ENCODE data around the gene NLGN1. TPM values are rescaled to one million over a fixed set of nuclear protein-coding genes. Genes with fewer than 3 reads are reported as not detected.

The NLGN1 gene
- total RNA-seq, 1 donor from 2014 or later: 59.1 TPM

GRCh38 chr3:173800154-173800553 is 402.6 kb downstream of the NLGN1 start:
- no peak for DNase-seq (ENCODE audit: low spot score in 2 of 2)
- no peak for FAIRE-seq

DNA sequence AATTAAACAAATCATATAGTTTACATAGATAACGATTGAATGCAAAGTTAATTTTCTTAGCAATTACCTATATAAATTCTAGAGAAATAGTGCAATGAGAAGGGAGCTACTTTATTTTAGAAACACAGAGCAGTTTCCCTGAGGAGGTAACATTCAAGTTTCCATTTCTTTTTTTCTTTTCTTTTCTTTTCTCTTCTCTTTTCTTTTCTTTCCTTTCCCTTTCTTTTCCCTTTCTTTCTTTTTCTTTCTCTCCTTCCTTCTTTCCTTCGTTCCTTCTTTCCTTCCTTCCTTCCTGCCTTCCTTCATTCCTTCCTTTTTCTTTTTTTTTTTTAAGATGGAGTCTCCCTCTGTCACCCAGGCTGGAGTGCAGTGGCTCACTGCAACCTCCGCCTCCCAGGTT is 417.3 kb downstream of the NLGN1 start:
- DNase-seq (ENCODE audit: low spot score in 2 of 2) (no peak), FAIRE-seq (no peak)

DNA sequence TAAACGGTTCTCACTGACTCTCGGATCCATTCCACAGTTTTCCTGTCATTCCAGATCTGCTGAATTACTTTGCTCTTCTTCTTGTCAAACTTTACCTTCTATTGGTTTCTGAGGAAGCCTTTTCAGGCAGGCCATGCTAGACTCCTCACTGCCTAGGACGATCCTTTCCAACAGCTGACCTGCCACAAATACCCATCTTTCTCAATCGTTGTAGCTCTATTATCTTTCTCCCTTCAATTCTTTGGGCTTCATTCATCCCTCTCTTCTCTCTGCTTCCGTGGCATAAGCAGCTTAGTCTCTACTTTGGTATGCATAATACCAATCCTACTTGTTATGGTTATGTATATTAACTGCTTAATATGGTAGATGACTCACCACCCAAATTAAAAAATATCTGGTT is 421.8 kb downstream of the NLGN1 start:
- no peak for DNase-seq (ENCODE audit: low spot score in 2 of 2)
- no peak for FAIRE-seq

GRCh38 chr3:173823911-173824460 is 426.4 kb downstream of the NLGN1 start:
- DNase-seq (ENCODE audit: low spot score in 2 of 2): no peak
- FAIRE-seq: peak; percentile 93

- DNase-seq (ENCODE audit: low spot score in 2 of 2): no peak
- FAIRE-seq: no peak
Observed at GRCh38 chr3:173825730-173826129, 428.2 kb downstream of the NLGN1 start.

DNA sequence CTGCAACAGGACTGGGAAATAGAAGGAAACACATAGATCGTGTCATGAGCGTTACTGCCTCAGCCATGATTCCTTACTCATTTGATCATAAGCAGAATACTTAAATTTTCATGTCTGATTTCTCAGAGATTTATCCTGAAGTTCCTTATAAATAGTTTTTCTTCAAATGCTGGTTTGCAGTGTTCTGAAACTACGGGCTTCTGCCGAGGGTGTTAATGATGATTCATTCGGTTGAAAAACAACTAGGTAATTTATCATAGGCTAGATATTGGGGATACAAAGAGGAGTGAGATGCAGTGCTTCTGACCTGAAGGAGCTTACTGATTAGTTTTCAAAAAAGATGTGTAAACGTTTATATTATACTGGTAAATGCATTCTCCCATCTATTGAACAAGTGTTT is 428.9 kb downstream of the NLGN1 start:
- DNase-seq (ENCODE audit: low spot score in 2 of 2) (no peak), FAIRE-seq (no peak)

GRCh38 chr3:173826901-173827609 is 429.5 kb downstream of the NLGN1 start:
- peak in 1 of 2 donors; percentile 3 for DNase-seq (ENCODE audit: low spot score in 2 of 2)
- no peak for FAIRE-seq

GRCh38 chr3:173838644-173839043 is 441.1 kb downstream of the NLGN1 start:
- no peak for FAIRE-seq
- DNase-seq (ENCODE audit: low spot score in 2 of 2): no peak

GRCh38 chr3:173839859-173840258 is 442.3 kb downstream of the NLGN1 start:
- FAIRE-seq: no peak
- no peak for DNase-seq (ENCODE audit: low spot score in 2 of 2)

DNA sequence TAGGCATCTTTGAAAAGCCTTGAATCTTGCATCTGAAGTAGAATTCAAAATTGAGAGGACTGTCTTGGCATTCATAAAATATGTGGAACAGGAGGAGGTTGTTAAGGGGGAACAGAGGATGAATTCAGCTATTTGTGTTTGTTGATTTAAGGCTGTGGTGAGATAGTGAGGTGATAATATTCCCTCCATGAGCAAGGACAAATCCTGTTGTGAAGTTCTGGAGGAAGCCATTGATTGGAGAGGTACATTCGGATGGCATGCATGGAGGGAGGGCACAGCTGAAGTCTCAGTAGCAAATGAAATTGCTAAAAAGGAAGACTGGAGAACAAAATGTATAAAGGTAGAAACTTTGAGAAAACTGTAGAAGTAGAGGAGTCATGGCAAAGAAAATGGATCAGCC is 443.8 kb downstream of the NLGN1 start:
- DNase-seq (ENCODE audit: low spot score in 2 of 2) (no peak), FAIRE-seq (no peak)

DNA sequence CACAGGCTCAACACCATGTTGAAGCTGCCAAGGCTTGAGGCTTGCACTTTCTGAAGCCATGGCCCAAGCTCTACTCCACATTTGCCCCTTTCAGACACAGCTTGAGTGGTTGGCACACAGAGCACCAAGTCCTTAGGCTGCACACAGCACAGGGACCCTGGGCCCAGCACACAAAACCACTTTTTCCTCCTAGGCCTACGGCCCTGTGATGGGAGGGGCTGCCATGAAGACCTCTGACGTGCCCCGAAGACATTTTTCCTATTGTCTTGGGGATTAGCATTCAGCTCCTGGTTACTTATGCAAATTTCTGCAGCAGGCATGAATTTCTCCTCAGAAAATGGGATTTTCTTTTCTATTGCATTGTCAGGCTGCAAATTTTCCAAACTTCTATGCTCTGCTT is 445.5 kb downstream of the NLGN1 start:
- DNase-seq (ENCODE audit: low spot score in 2 of 2): no peak
- no peak for FAIRE-seq

GRCh38 chr3:173846584-173846983 is 449.0 kb downstream of the NLGN1 start:
- FAIRE-seq (no peak), DNase-seq (ENCODE audit: low spot score in 2 of 2) (no peak)

- FAIRE-seq (no peak), DNase-seq (ENCODE audit: low spot score in 2 of 2) (no peak)
Observed at GRCh38 chr3:173849489-173849888, 451.9 kb downstream of the NLGN1 start.

DNA sequence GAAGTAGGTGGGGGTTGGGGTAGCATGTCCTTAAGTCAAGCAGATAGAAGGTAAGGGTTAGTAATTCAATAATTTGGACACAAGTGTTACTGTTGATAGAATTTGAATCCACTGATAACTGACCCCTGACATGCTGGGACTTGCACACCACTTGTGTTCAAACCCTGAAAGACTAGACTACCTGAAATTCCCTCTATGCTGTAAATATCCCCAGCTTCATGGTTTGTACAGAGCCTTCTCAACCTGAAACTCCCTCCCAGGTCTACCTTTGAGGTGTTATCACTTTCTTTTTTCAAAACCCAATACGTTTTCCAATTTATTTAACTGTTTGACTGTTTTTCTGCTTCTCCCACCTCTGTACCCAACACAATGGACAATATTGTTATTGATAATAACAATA is 459.6 kb downstream of the NLGN1 start:
- FAIRE-seq (no peak), DNase-seq (ENCODE audit: low spot score in 2 of 2) (no peak)

- FAIRE-seq (no peak), DNase-seq (ENCODE audit: low spot score in 2 of 2) (no peak)
Observed at GRCh38 chr3:173862701-173863100, 465.2 kb downstream of the NLGN1 start.

- no peak for FAIRE-seq
- DNase-seq (ENCODE audit: low spot score in 2 of 2): no peak
Observed at GRCh38 chr3:173863551-173863950, 466.0 kb downstream of the NLGN1 start.

- FAIRE-seq: no peak
- DNase-seq (ENCODE audit: low spot score in 2 of 2): no peak
Observed at GRCh38 chr3:173865900-173866498, 468.5 kb downstream of the NLGN1 start.

DNA sequence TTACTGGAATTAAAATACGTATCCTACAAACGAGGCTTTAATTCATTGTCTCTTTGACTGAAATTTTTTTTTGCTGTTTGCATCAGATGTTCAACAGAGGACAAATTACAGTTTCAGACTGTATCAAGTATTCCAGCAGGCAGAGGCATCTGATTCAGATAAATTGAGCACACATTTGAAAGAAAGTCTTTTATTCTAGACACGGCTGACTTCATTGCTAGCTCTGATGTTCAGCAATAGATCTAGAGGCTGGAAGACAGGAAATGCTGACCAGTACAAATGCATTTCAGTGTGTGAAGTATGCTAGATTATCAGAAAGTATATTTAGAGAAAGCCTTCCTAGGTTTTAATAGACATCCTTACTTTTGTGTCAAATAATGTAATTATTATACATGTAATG is 472.2 kb downstream of the NLGN1 start:
- no peak for DNase-seq (ENCODE audit: low spot score in 2 of 2)
- FAIRE-seq: no peak

- no peak for FAIRE-seq
Observed at GRCh38 chr3:173870976-173871375, 473.4 kb downstream of the NLGN1 start.

DNA sequence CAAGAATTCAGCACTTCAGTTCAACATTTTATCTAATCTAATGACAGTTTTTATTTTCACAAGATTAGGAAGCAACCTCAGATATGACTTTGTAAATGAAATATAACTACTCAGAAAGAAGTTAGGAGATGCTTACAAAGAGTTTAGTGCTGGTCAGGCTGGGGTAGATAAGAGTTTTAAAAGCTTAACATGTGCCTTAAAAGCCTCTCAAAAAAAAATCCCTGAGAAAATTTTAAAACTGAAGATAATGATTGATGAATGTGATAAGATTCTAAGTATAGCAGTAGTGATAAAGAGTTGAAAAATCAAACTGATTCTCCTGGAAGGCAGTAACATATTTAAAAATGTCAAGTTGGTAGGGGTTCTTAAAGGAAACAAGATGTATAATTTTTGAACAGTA is 478.2 kb downstream of the NLGN1 start:
- FAIRE-seq (no peak), DNase-seq (ENCODE audit: low spot score in 2 of 2) (no peak)

More at GRCh38 chr3:173870976-173871375, 473.4 kb downstream of the NLGN1 start:
- DNase-seq (ENCODE audit: low spot score in 2 of 2): no peak

DNA sequence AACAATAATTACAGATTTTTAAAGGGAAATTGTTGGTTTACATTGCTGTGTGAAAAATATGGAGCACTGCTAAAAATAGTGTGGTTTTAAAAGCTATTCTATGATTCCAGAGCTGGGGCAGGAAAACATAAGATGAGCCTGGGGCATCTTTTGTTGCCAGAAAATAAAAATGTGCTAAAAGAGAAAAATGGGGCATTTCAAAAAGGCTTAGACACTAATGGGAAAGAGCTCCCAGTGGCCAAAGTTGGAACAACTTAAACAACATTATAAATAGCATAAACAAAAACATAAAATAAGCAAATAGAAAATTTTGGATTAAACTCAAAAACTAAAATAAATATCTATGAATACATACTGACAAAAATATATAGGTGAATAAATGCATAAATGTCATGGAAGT is 478.9 kb downstream of the NLGN1 start:
- peak; percentile 45 for FAIRE-seq
- no peak for DNase-seq (ENCODE audit: low spot score in 2 of 2)

GRCh38 chr3:173887888-173888287 is 490.3 kb downstream of the NLGN1 start:
- DNase-seq (ENCODE audit: low spot score in 2 of 2): no peak
- peak; percentile 28 for FAIRE-seq

All from frontal cortex (tissue), 4 donors.